GM21786 (cell line): ENCODE measurements around the gene LRRC1.

Source experiments
- ATAC-seq: cut with Tn5 transposase; IDR thresholded peaks from one replicate; pipeline ENCODE4 v1.9.1; 2021; ENCODE audit not compliant: unreplicated experiment

LRRC1 gene

DNA sequence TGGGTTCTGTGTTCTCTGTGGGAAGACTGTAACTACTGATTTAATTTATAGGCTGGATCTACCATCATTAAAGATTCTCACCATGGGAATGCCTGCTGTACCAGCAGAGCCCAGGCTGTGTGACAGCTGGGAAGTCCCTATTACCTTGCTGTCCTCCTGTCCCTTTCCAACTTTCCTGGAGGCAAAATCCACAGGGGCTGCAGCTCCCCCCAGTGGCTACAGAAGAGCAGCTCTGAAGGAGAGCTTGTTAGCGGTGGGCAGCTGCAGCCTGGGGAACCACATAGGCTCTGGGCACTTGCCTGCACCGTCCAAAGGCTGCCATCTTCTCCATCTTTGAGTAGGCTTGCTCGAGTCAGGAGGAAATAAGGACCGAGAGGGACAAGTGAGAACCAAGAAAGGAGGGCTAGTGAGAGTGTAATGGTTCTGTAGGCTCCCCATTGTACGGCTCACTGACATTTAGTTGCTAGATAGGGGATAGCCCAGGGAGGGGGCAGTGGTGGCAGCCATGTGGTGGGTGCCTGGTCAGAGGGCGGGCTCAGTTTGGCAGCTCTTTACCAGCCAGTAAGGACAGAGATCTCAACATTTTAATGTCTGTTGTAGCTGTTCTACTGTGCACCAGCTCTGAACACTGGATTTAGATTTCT, 161.4 kb downstream of the LRRC1 start:
- ATAC-seq, result peak; percentile 78

DNA sequence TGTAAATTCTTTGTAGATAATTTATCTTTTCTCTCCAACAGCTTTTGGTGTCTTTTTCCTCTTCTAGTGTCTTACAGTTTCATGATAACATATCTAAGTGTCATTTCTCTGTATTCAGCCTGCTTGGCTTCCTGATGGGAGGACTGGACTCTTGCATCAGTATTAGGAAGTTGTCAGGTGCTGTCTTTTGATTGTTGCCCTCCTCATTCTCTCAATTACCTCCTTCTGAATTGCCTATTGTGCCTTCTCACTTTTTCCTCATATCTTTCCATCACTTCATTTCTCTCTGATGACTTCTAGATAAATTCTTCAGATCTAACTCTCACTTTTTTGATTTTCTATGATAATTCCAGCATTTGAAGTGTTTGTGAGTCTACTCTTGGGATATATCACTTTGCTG, 162.0 kb downstream of the LRRC1 start:
- ATAC-seq, result no peak

DNA sequence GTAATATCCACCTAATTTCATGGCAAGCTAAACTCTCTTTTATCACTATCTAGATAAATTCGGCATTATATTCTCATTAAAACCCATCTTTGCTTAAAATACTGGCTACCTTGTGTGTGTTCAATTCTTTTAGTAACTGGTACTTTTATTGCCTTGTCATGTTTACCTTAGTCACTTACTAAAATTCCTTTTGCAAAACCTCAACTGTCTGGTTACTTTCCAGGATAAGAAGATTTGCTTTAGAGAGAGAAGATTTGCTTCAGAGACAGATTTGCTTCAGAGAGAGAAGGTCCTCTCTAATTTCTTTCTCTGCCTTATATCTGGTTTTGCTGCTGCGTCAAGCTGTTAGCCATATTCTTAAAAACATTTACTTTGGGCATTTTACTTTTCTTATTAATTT, 164.9 kb downstream of the LRRC1 start:
- no peak for ATAC-seq

DNA sequence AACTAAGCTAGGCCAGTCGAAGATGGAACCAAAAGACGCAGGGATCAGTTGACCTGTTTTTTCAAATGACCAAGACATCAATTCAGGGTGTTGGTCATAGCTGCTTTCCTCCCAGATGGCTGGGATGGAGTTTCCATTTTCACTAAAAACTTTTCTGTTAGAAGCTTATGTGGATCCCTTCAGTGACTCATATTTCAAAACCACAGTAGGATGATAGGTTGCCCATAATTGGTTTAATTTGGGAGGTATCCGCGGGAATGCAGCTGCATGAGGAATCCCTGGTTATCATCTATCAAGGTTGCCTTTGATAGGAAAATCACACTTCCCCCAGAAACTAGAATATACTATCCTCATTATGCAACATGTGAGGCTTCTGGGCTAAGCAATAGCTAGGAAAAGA, 165.5 kb downstream of the LRRC1 start:
- no peak for ATAC-seq

DNA sequence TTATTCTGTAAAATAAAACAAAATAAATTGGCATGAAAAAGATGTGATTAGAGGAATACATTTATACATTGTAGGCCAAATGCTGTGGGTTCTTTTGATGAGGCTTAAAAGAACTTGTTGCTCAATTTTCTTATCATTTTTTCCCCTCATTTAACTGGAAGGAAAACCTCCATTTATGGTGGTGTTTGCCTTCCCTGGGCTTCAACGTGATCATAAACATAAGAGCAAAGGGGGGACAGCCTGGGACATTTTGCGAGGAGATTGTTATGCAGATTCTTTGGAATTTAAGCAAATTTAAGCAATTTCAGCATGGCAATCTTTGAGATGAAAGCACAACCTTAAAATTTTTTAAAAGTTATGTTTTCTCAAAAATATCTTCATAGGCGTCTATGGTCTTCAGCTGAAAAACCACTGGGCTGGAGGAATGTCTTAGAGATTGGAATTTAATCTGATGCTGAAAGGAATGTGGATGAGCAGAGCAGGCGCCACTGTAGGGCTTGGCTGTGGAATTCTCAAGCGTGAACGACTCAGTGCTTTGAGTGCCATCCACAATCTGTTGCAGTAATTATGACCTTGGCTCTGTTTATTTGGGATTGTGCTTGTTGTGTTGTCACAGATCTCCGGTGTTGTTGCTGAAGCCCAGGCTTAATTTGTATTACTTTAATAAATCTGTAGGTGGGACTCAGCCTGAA, 167.0 kb downstream of the LRRC1 start:
- ATAC-seq, result no peak

DNA sequence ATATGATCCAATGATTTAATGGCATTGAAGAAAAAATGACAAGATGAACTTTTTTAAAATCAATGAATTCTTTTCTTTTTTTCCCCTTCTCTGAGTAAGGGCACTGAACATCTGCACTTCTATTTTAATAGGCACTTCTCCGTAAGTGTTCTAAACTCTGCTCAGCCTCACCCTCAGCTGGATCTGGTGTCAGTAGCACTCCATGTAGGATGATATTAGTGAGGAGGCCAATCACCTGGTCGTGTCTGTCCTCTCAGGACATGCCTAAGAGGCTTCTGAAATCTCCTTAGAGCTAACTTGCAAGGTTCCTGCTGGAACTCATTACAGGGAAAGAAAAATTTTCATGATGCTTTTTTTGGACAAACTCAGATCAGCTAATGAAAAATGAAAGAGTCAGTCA, 167.8 kb downstream of the LRRC1 start:
- no peak for ATAC-seq

DNA sequence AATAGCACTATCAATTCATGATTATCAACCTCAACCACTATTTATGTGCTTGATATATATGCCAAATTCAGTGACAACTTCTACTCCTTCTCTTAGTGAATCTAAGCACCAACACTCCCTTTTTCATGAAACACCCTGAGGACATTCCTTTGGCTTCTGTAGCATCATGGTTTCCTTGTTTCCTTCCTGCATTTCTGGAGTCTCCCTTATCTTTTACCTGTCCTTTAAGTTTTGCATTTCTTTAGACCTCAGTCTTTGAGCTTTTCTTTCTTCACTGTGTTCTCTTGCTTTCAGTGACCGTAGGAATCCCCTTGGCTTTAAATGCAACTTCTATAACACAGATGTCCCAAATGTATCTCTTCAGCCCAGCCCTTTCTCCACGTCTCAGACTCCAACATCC, 172.6 kb downstream of the LRRC1 start:
- ATAC-seq, result no peak
